Uterus (tissue), 4 donors: ENCODE results near the gene NAP1L5. TPM values are rescaled to one million over a fixed set of nuclear protein-coding genes. Genes with fewer than 3 reads are reported as not detected.

Experiments
- DNase-seq, 2 donors: peaks; one replicate each; pipeline ENCODE4 v3.0.0-alpha.2; 2019 to 2020
- H3K27ac ChIP-seq, 2 donors: fragments of 200-600 bp; sonication (generic); 1 replicate in 1 of 2; 2 replicates in 1 of 2; pipeline ENCODE4 v1.5.1; 2016 to 2018
- H3K27me3 ChIP-seq, 2 donors: fragments of 200-600 bp; sonication (generic); one replicate each; pipeline ENCODE4 v1.5.1; 2018 to 2019; ENCODE audit warnings: control low read depth in 1 of 2
- H3K36me3 ChIP-seq, 2 donors: fragments of 200-600 bp; sonication (generic); one replicate each; pipeline ENCODE4 v1.5.1; 2019; ENCODE audit warnings: control low read depth in 1 of 2
- H3K4me1 ChIP-seq, 2 donors: fragments of 200-600 bp; sonication (generic); one replicate each; pipeline ENCODE4 v1.5.1; 2018 to 2019; ENCODE audit warnings: control low read depth in 1 of 2
- H3K4me3 ChIP-seq, 2 donors: fragments of 200-600 bp; sonication (generic); 1 replicate in 1 of 2; 2 replicates in 1 of 2; pipeline ENCODE4 v1.5.1; 2018 to 2019; ENCODE audit warnings: mild to moderate bottlenecking in 1 of 2
- H3K9me3 ChIP-seq, 2 donors: fragments of 200-600 bp; sonication (generic); one replicate each; pipeline ENCODE4 v1.5.1; 2019; ENCODE audit warnings: control low read depth in 1 of 2
- POLR2A ChIP-seq, 2 donors: fragments of 450-650 bp; IDR thresholded peaks; one replicate each; pipeline ENCODE4 v1.6.1; 2016; ENCODE audit warnings: antibody characterized with exemption in 2 of 2, mild to moderate bottlenecking in 1 of 2, moderate library complexity in 1 of 2
- intact Hi-C: fragments of 100-400 bp; cut with DNase I; formaldehyde crosslinking; loops from one replicate; pipeline ENCODE4 v1.15.1; 2023; ENCODE audit warnings: low total_unique reads
- total RNA-seq, 4 donors: library from RNA; depleted of rRNA in 3 of 4; stranded (reverse); fragments of >200 nt in 3 of 4; gene quantifications; one replicate each; pipeline versions ENCODE4 v1.1.0 to v1.2.4, GENCODE V29; 2014 to 2023
- TF ChIP-seq, protein P1 (sequence below), 4 experiments: fragments of 200-600 bp in 2 of 4; fragments of 450-650 bp in 2 of 4; sonication (generic) in 2 of 4; IDR thresholded peaks; one replicate each; pipeline ENCODE4 v1.5.1; 2016 to 2019; ENCODE audit warnings: antibody characterized with exemption in 4 of 4, mild to moderate bottlenecking in 2 of 4, moderate library complexity in 1 of 4
- donor health status: DM: yes; HTN: yes; CAD: no.

NAP1L5 gene
- total RNA-seq, 4 donors from 2014 or later = 3.8 to 15.6 (median 10.4) TPM

GRCh38 chr4:88744609-88745008 lies 47.0 kb upstream of the NAP1L5 start:
- DNase-seq = no peak
- H3K4me3 ChIP-seq = no peak overlapping the region
- no peaks in the 10 kb centered on the region for H3K9me3 ChIP-seq
- no peaks in the 10 kb centered on the region for H3K4me1 ChIP-seq
- intact Hi-C loops = no loop called here
- H3K27me3 ChIP-seq = no peaks in the 10 kb centered on the region
- H3K27ac ChIP-seq = no peak overlapping the region
- peaks cover 0 to 1% of the 10 kb centered on the region in 2 donors for H3K36me3 ChIP-seq
- TF ChIP-seq, protein P1, sequence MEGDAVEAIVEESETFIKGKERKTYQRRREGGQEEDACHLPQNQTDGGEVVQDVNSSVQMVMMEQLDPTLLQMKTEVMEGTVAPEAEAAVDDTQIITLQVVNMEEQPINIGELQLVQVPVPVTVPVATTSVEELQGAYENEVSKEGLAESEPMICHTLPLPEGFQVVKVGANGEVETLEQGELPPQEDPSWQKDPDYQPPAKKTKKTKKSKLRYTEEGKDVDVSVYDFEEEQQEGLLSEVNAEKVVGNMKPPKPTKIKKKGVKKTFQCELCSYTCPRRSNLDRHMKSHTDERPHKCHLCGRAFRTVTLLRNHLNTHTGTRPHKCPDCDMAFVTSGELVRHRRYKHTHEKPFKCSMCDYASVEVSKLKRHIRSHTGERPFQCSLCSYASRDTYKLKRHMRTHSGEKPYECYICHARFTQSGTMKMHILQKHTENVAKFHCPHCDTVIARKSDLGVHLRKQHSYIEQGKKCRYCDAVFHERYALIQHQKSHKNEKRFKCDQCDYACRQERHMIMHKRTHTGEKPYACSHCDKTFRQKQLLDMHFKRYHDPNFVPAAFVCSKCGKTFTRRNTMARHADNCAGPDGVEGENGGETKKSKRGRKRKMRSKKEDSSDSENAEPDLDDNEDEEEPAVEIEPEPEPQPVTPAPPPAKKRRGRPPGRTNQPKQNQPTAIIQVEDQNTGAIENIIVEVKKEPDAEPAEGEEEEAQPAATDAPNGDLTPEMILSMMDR (IDR thresholded peaks at IDR 0.05) = no peak
- no peak for TF ChIP-seq POLR2A (IDR thresholded peaks at IDR 0.05)

DNA sequence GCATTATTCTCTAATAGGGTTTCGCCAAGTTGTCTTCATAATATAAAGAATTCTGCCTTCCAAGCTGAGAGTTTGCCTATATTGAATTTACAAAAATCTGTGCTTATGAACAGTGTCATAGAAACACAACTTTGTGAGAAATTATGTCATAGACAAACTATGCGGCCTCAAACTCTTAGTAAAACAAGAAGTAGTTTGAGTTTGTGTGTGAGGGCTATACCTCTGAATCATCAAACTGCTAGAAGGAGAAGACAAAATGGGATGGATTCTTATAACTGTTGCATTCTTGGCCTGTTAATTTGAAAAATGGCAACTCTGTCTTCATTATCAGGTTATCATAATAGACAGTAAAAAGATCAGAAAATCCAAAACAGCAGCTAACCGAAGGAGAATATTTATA lies 46.1 kb upstream of the NAP1L5 start:
- H3K9me3 ChIP-seq = no peaks in the 10 kb centered on the region
- intact Hi-C loops = no loop called here
- no peaks in the 10 kb centered on the region for H3K27me3 ChIP-seq
- H3K36me3 ChIP-seq = peaks cover 0 to 1% of the 10 kb centered on the region in 2 donors
- TF ChIP-seq, protein P1 (IDR thresholded peaks at IDR 0.05) = no peak
- no peak for TF ChIP-seq POLR2A (IDR thresholded peaks at IDR 0.05)
- H3K27ac ChIP-seq = no peak overlapping the region
- H3K4me3 ChIP-seq = no peak overlapping the region
- DNase-seq = no peak
- no peaks in the 10 kb centered on the region for H3K4me1 ChIP-seq

- intact Hi-C loops = no loop called here
- Histone ChIP-seq H3K9me3 (no peaks in the 10 kb centered on the region), H3K27me3 (no peaks in the 10 kb centered on the region), H3K4me1 (peaks cover 0 to 3% of the 10 kb centered on the region in 2 donors), H3K36me3 (peaks cover 0 to 1% of the 10 kb centered on the region in 2 donors), H3K4me3 (no peak overlapping the region), H3K27ac (no peak overlapping the region)
- DNase-seq = no peak
- TF ChIP-seq, protein P1 (IDR thresholded peaks at IDR 0.05) = no peak
- TF ChIP-seq POLR2A (IDR thresholded peaks at IDR 0.05) = no peak
Measured at GRCh38 chr4:88742561-88742960, 44.9 kb upstream of the NAP1L5 start.

DNA sequence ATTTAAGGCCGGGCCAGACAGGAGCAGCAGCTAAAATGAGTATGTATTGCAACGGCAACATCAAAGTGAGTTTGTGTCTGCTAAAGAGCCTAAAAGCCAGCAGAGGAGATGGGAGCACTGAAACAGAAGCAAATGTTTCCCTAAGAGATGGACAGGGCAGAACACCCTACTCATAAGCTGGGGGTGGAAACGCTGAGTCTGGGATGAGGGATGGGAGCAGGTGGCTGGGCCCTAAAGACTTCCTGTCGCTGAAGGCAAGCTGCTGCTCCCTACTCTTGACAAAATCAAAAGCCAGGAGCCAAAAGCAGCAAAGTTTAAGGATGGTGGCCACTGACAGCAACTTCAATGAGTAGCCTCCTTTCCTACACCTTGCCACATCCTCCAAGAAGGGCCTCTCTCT lies 40.6 kb upstream of the NAP1L5 start:
- Histone ChIP-seq H3K4me1 (peaks cover 0 to 20% of the 10 kb centered on the region in 2 donors), H3K4me3 (no peak overlapping the region), H3K27ac (peak overlapping the region; percentile 30 to 58), H3K9me3 (no peaks in the 10 kb centered on the region), H3K36me3 (no peaks in the 10 kb centered on the region), H3K27me3 (no peaks in the 10 kb centered on the region)
- DNase-seq = no peak
- intact Hi-C loops = no loop called here
- no peak for TF ChIP-seq POLR2A (IDR thresholded peaks at IDR 0.05)
- TF ChIP-seq, protein P1 (IDR thresholded peaks at IDR 0.05) = no peak

DNA sequence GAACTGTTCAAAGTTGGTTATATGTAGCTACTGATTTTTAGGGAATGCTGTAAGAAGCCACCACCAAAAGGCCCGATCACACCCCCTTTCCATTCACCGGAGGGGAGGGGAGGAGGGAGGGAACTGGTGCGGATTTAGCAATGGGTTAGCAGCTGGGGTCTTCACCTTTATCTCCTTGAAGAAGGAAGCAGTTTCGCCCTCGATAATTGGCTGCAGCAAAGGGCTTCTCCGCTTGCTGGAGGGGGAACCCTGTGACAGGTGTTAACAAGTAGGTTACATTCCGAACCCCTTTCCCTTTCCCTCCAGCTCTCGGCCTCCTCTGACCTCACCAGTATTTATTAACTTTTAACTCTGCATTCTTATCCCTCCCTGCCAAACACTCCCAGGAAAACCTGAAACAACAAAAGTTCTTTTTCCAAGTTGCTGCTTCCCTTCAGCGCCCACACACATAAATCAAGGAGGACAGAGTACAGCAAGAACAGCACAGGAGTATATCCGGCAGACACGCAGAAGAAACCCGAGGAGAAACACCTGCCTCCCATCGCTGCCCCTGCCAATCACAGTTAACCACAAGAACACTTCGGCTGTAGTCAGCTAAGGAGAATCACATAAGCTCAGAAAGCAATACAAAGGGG lies 39.8 kb upstream of the NAP1L5 start:
- intact Hi-C loops = no loop called here

More for the DNA sequence above, 39.8 kb upstream of the NAP1L5 start:
- peak; percentile 71 to 78 for DNase-seq
- H3K4me1 ChIP-seq = peaks cover 0 to 20% of the 10 kb centered on the region in 2 donors
- no peak for TF ChIP-seq POLR2A (IDR thresholded peaks at IDR 0.05)
- TF ChIP-seq, protein P1 (IDR thresholded peaks at IDR 0.05) = no peak
- no peaks in the 10 kb centered on the region for H3K36me3 ChIP-seq
- H3K27ac ChIP-seq = peak overlapping the region; percentile 30 to 58
- no peaks in the 10 kb centered on the region for H3K9me3 ChIP-seq
- no peaks in the 10 kb centered on the region for H3K27me3 ChIP-seq
- H3K4me3 ChIP-seq = peak overlapping the region in 1 of 2 donors; percentile 17
